PC-3 (cell line): ENCODE measurements around the gene DIP2C. TPM values are rescaled to one million over a fixed set of nuclear protein-coding genes. Genes with fewer than 3 reads are reported as not detected.

Source experiments
- ATAC-seq: fragments of 200-7000 bp; cut with Tn5 transposase; 2 replicates; pipeline ENCODE4 v1.9.1; 2020; ENCODE audit warnings: mild to moderate bottlenecking, moderate library complexity
- BruUV-seq: library from RNA; stranded (reverse); fragments of 400-500 nt; replicated peaks from 2 replicates; lab custom pipeline; 2021; lab: Mats Ljungman, UMichigan
- CTCF ChIA-PET: fragments of 300-600 bp; sonication (Branson Sonifier 250); formaldehyde crosslinking; loops from one replicate; lab custom pipeline; 2022; ENCODE audit warnings: antibody characterized with exemption; lab: Charles Lee
- POLR2A ChIA-PET: fragments of 300-600 bp; sonication (Branson Sonifier 250); formaldehyde crosslinking; loops from one replicate; lab custom pipeline; 2022; ENCODE audit warnings: antibody characterized with exemption; ENCODE audit not compliant: unreplicated experiment; lab: Charles Lee
- DNase-seq: peaks from one replicate; pipeline ENCODE4 v3.0.0-alpha.2; 2015
- H2AFZ ChIP-seq: fragments of 300-600 bp; sonication (generic); 2 replicates; pipeline ENCODE4 v1.6.0; 2016; ENCODE audit warnings: antibody characterized with exemption, low read length
- H3F3A ChIP-seq: fragments of 300-600 bp; sonication (generic); one replicate; pipeline ENCODE4 v1.6.0; 2017; ENCODE audit warnings: antibody characterized with exemption, low read length, control low read depth, mild to moderate bottlenecking; ENCODE audit not compliant: unreplicated experiment
- H3K27ac ChIP-seq: fragments of 300-600 bp; sonication (generic); 2 replicates; pipeline ENCODE4 v1.5.1; 2016; ENCODE audit warnings: mild to moderate bottlenecking, low read length
- H3K27me3 ChIP-seq: fragments of 300-600 bp; sonication (generic); 2 replicates; pipeline ENCODE4 v1.6.1; 2016; ENCODE audit warnings: low read length, mixed read lengths
- H3K36me3 ChIP-seq: fragments of 300-600 bp; sonication (generic); 2 replicates; pipeline ENCODE4 v1.6.1; 2016; ENCODE audit warnings: low read depth, mixed run types, low read length, mixed read lengths
- H3K4me1 ChIP-seq: fragments of 300-600 bp; sonication (generic); 2 replicates; pipeline ENCODE4 v1.5.1; 2016; ENCODE audit warnings: low read length; ENCODE audit not compliant: insufficient read depth
- H3K4me2 ChIP-seq: fragments of 300-600 bp; sonication (generic); 2 replicates; pipeline ENCODE4 v1.6.0; 2016; ENCODE audit warnings: low read length
- H3K4me3 ChIP-seq: fragments of 300-600 bp; sonication (generic); 2 replicates; pipeline ENCODE4 v1.5.1; 2016; ENCODE audit warnings: mild to moderate bottlenecking, low read length, mixed read lengths
- H3K79me2 ChIP-seq: fragments of 300-600 bp; sonication (generic); 2 replicates; pipeline ENCODE4 v1.6.1; 2017; ENCODE audit warnings: low read length, mixed read lengths
- H3K9ac ChIP-seq: fragments of 300-600 bp; sonication (generic); 2 replicates; pipeline ENCODE4 v1.6.0; 2016; ENCODE audit warnings: mild to moderate bottlenecking, low read length
- H3K9me2 ChIP-seq: fragments of 300-600 bp; sonication (generic); replicated peaks from 2 replicates; pipeline ENCODE4 v1.6.1; 2016; ENCODE audit warnings: mixed run types, low read length, mixed read lengths
- H3K9me3 ChIP-seq: fragments of 300-600 bp; sonication (generic); 2 replicates; pipeline ENCODE4 v1.6.1; 2016; ENCODE audit warnings: low read length, mixed read lengths
- H4K20me1 ChIP-seq: fragments of 300-600 bp; sonication (generic); 2 replicates; pipeline ENCODE4 v1.6.1; 2016; ENCODE audit warnings: low read length, mixed read lengths
- CTCF ChIP-seq: fragments of 300-600 bp; sonication (generic); conservative IDR thresholded peaks from 2 replicates; pipeline ENCODE4 v1.5.1; 2017; ENCODE audit warnings: antibody characterized with exemption, low read depth, mild to moderate bottlenecking, low read length
- EZH2 ChIP-seq: fragments of 300-600 bp; sonication (generic); IDR thresholded peaks from one replicate; pipeline ENCODE4 v1.6.1; 2017; ENCODE audit warnings: antibody characterized with exemption, mild to moderate bottlenecking, low read length; ENCODE audit not compliant: unreplicated experiment
- EZH2phosphoT487 ChIP-seq: fragments of 300-600 bp; sonication (generic); IDR thresholded peaks from 2 replicates; pipeline ENCODE4 v1.6.1; 2018; ENCODE audit warnings: mild to moderate bottlenecking, antibody characterized with exemption, low read length, borderline replicate concordance
- intact Hi-C: fragments of 100-400 bp; cut with micrococcal nuclease; formaldehyde crosslinking; loops from 2 replicates; pipeline ENCODE4 v1.9.0; 2023
- total RNA-seq: library from RNA; depleted of rRNA; stranded (reverse); fragments of >200 nt; gene quantifications from 2 replicates; pipeline ENCODE4 v1.2.3, GENCODE V29; 2014

The DIP2C gene
- total RNA-seq, 1 experiment from 2014 or later, result 3.1 TPM

- ChIA-PET POLR2A (no interaction called here), CTCF (no interaction called here)
- TF ChIP-seq CTCF, result no peak
- no peak for TF ChIP-seq EZH2
- no peak for TF ChIP-seq EZH2phosphoT487
- Histone ChIP-seq H3K27ac (no peak overlapping the region), H3K27me3 (no peaks in the 10 kb centered on the region), H3K4me1 (no peaks in the 10 kb centered on the region), H3K79me2 (no peaks in the 10 kb centered on the region), H3K9me3 (no peaks in the 10 kb centered on the region), H3K4me3 (no peak overlapping the region), H3K9me2 (no peaks in the 10 kb centered on the region), H3F3A (no peaks in the 10 kb centered on the region), H3K4me2 (no peak overlapping the region), H3K36me3 (no peaks in the 10 kb centered on the region), H4K20me1 (no peaks in the 10 kb centered on the region), H2AFZ (no peak overlapping the region), H3K9ac (no peak overlapping the region)
- no peak for DNase-seq
- no peak for ATAC-seq
- no TSS peak for BruUV-seq
- intact Hi-C loops, result no loop called here
These were observed 197.6 kb downstream of the DIP2C start for GRCh38 chr10:491667-492424.

DNA sequence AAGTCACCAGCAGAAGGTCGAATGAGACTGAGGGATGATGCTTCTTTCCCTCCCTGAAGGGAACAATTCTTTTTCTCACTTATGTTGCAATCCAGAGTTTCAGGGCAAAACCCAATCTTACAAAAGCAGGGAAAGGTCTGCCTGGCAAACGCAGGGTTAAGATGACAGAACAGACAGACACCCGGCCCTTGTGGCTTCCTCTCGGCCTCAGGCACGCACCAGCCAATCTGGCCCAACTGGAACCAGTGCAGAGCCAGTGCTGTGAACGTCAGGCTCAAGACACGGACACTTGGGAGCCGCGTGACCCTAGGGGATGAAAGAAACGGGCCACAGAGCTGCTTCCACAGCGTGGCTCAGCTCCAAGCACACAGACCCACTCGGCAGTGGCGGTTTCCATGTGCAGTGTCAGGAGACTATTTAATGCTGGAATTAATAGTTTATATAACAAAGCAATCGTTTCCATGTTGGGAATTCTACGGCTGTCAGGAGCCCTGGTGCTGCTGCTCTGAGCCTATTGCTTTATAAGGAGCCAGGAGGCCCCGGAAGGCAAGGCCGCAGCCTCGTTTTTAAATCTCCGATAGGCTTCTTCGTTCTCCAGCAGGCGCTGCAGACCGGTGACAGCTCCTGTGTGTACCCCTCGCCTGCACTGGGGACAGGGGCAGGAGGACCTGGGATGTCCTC, 198.4 kb downstream of the DIP2C start:
- Histone ChIP-seq H2AFZ (no peak overlapping the region), H3K79me2 (no peaks in the 10 kb centered on the region), H3K9me3 (no peaks in the 10 kb centered on the region), H3K4me1 (no peaks in the 10 kb centered on the region), H3F3A (no peaks in the 10 kb centered on the region), H3K4me2 (no peak overlapping the region), H4K20me1 (no peaks in the 10 kb centered on the region), H3K27me3 (no peaks in the 10 kb centered on the region), H3K9me2 (no peaks in the 10 kb centered on the region), H3K9ac (no peak overlapping the region), H3K4me3 (no peak overlapping the region), H3K36me3 (no peaks in the 10 kb centered on the region), H3K27ac (no peak overlapping the region)
- TF ChIP-seq EZH2, result no peak
- no peak for TF ChIP-seq CTCF
- TF ChIP-seq EZH2phosphoT487, result no peak
- intact Hi-C loops, result no loop called here
- DNase-seq (no peak), ATAC-seq (no peak)
- CTCF ChIA-PET, result no interaction called here
- POLR2A ChIA-PET, result no interaction called here
- BruUV-seq, result no TSS peak

GRCh38 chr10:490256-490655, 199.2 kb downstream of the DIP2C start:
- DNase-seq, result no peak
- Histone ChIP-seq H3K36me3 (no peaks in the 10 kb centered on the region), H3K4me1 (no peaks in the 10 kb centered on the region), H3K4me2 (no peak overlapping the region), H2AFZ (no peak overlapping the region), H3K4me3 (no peak overlapping the region), H4K20me1 (no peaks in the 10 kb centered on the region), H3K9me2 (no peaks in the 10 kb centered on the region), H3K27me3 (no peaks in the 10 kb centered on the region), H3K9me3 (no peaks in the 10 kb centered on the region), H3K79me2 (no peaks in the 10 kb centered on the region), H3K9ac (no peak overlapping the region), H3F3A (no peaks in the 10 kb centered on the region), H3K27ac (no peak overlapping the region)
- TF ChIP-seq CTCF, result no peak
- no peak for TF ChIP-seq EZH2
- ChIA-PET CTCF (no interaction called here), POLR2A (no interaction called here)
- intact Hi-C loops, result no loop called here
- ATAC-seq, result no peak
- BruUV-seq, result no TSS peak
